Left cardiac atrium (tissue), 4 donors: Measurements from ENCODE around the gene IMP3. TPM values are rescaled to one million over a fixed set of nuclear protein-coding genes. Genes with fewer than 3 reads are reported as not detected.

Source experiments
- ATAC-seq, 2 donors: fragments of 200-7000 bp; cut with Tn5 transposase; one replicate each; pipeline ENCODE4 v1.9.1; 2020; ENCODE audit warnings: mild to moderate bottlenecking in 2 of 2, moderate library complexity in 2 of 2
- DNase-seq: peaks from one replicate; pipeline ENCODE4 v3.0.0-alpha.2; 2020
- intact Hi-C, 2 donors: fragments of 100-400 bp; cut with DNase I; formaldehyde crosslinking; loops; one replicate each; pipeline versions ENCODE4 v1.14.1 to v1.15.1; 2022 to 2023
- total RNA-seq, 2 donors: library from RNA; stranded (reverse); fragmentation: NEBNext Ultra II Directional; extraction: Animal tissue kit (Norgen Biotek cat#: 25700); gene quantifications; one replicate each; pipeline ENCODE4 v1.2.1, GENCODE V29; 2021
- donor health status: DM: no; HTN: yes; CAD: no.
- donor health status: DM: no; HTN: yes; CAD: no; lungs with severe emphysema.
- donor health status: DM: yes; HTN: yes; CAD: no.
- donor health status: Dilated cardiomyopathy.

The IMP3 gene
- total RNA-seq, 2 donors from 2014 or later: 44.1 to 49.9 TPM

- DNase-seq: no peak
- no peak for ATAC-seq
- intact Hi-C loops: no loop called here
Measured at GRCh38 chr15:75656331-75656730, 16.3 kb upstream of the IMP3 start.

DNA sequence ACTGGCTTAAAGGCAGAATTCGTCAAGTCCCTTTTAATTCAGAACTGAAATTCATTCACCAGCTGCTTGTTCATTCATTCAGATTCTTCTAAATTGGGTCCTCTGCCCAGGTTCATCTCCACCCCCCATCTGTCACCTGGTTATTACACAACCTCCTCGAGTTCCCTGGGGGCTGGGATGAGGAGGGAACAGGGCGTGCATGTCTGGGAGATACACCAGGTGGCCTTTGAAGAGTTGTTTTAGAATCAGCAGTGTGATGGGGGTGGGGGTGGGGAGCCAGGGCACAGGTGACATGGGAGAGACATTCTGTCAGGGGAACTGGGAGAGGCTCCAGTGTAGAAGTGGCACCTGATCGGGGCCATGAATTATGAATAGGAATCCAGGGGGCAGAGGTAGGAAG lies 15.9 kb upstream of the IMP3 start:
- ATAC-seq (no peak), DNase-seq (no peak)

GRCh38 chr15:75654201-75654907 lies 14.3 kb upstream of the IMP3 start:
- DNase-seq: no peak
- ATAC-seq: no peak
- intact Hi-C loops: no loop called here

More for the DNA sequence above, 15.9 kb upstream of the IMP3 start:
- intact Hi-C loops: no loop called here

DNA sequence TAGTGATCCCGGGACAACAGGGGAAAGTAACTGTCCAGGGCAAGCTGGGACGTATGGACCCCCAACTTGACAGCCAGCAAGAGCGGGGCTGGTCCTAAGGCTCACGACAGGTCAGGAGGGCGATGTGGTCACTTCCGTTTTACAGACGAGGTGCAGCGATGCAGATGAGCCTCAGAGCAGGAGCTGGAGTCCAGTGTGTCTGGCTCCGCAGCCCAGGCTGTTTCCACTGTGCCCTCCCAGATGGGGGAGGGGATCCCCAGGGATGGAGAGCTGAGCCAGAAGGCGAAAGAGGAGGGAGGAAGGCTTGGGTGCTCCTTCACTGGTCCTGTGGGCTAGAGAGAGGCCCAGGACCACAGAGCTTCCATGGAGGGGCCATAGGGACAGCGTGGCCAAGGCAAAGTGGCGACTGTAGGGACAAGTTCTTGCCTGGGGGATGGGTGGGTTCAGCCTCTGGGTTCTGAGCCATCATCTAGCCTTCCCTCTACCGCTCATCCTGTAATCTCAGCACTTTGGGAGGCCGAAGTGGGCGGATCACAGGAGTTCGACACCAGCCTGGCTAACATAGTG lies 13.4 kb upstream of the IMP3 start:
- peak in 1 of 2 donors; percentile 10 for ATAC-seq
- intact Hi-C loops: no loop called here
- no peak for DNase-seq

DNA sequence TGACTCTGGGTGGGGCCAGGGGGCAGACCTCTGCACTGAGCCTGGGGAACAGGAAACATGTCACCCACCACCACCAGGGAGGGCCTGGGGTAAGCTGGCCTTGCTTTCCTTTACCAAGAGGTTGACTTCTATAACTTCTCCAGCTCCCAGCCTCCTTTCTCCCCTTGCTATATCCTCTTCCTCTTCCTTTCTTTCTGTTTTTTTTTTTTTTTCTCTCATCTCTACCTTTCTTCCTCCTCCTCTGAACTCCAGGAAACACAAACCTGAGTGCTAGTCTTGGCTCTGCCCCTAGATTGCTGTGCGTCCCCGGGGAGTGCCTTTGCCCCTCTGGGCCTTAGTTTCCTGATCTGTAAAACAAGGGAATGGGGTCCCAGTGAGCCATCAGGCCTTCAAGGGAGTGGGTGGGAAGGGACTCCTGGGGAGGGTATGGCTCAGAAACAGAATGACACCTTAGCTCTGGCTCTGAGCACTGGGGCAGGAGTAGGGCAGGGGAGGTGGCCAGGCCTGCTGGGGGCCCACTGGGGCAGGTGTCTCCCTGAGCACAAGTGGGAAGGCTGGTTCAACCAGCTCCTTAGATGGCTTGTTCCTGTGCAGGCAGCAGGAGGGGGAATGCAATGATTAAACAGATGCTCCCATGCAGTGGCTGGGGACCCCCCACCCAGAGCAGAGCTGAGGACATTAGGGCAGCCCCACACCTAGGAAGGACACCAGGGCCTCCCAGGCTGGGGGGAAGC lies 12.0 kb upstream of the IMP3 start:
- intact Hi-C loops: no loop called here
- no peak for ATAC-seq
- no peak for DNase-seq

DNA sequence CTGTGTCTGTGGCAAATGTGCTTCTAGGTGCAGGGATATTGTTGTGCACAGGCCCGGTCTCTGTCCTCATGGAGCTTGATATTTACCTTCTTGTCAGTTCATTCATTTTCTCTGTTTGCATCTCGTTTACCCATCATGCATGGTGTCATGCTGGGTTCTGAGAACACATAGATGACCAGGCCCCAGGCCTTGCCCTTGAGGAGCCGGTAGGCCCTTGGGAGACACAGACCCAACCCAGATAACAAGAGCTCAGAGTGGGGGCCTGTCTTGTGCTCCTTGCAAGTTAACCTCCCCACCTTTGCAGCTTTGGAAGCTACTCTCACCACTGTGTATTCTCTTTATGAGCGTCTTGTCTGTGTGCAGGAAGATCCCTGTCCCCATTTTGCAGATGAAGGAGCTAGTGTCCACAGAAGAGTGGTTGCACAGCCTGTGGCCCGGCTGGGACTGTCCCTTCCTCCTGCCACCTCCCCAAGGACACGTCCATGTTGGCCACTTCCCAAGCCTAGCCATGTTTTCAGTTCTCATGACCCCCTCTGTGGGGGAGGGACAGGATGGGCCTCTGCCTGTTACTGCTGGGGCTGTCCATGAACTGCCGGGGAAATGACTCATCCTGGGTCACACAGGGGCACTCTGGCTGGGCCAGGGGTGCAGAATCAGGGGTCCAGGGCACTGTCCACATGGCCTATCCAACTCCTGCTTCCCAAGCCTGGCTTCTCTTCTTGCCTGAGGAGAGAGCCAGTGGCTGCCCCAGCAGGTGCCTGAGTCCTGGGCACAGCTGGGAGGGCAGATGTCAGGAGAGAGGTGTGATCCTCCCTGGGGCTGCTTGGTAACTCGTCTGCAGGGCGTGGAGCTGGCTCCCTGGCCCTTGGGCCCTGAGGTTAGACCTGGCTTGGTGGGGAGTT lies 11.1 kb upstream of the IMP3 start:
- peak in 1 of 2 donors; percentile 23 for ATAC-seq
- intact Hi-C loops: no loop called here
- peak; percentile 77 for DNase-seq

GRCh38 chr15:75649848-75650247 lies 9.8 kb upstream of the IMP3 start:
- ATAC-seq (no peak), DNase-seq (no peak)
- intact Hi-C loops: no loop called here

DNA sequence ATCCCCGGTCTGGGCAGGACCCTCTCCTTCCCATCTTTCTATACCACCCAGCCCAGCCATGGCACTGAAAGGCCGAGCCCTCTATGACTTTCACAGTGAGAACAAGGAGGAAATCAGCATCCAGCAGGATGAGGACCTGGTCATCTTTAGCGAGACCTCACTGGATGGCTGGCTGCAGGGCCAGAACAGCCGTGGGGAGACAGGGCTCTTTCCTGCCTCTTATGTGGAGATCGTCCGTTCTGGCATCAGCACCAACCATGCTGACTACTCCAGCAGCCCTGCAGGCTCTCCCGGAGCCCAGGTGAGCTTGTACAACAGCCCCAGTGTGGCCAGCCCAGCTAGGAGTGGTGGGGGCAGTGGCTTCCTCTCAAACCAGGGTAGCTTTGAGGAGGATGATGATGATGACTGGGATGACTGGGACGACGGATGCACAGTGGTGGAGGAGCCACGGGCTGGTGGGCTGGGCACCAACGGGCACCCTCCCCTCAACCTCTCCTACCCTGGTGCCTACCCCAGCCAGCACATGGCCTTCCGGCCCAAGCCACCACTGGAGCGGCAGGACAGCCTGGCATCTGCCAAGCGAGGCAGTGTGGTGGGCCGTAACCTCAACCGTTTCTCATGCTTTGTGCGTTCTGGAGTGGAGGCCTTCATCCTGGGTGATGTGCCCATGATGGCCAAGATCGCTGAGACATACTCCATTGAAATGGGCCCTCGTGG lies 9.2 kb upstream of the IMP3 start:
- DNase-seq (no peak), ATAC-seq (no peak)
- intact Hi-C loops: no loop called here

GRCh38 chr15:75648156-75649000 lies 8.4 kb upstream of the IMP3 start:
- DNase-seq (peak; percentile 64), ATAC-seq (peak; percentile 23 to 45)
- intact Hi-C loops: no loop called here

DNA sequence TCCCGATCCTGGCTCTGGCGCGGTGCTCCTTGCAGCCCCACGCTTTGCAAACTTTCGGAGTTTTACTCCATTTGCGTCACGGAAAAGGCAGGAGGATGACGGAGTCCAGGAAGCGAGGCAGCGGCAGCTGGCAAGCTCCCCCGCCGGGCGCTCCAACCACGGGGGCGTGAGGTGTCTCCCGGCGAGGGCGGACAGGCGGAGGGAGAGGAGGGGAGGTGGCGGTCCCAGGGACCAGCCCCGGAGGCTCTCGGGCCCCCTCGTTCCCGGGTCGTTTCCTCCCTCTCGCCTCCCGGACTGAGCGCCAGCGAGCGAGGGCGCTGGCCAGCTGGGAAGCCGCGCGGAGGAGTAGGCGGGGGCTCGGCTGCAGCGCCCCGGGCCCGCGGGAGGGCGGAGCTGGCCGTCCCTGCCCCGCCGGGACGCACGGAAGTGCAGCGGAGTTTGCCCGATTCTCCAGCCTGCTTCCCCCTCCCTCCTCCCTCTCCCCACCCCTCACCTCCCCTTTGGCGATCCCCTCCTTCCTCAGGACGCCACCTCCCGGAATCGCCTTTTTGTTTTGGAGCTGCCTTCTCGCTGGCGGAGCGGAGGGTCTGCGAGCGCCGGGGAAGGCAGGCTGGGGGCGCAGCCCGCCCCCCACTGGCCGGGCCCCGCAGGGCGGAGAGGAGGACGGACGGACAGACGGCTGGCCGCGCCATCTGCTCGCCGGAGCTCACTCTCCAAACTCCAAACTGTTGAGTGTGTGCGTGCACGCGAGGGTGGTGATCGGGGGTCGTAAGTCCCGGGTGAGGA lies 7.5 kb upstream of the IMP3 start, which contains the start of gene SNX33:
Gene SNX33 (plus strand): TSS at position 543 of the 786 bp plus-strand sequence. CDS start 1,191 bp downstream, outside the sequence.
- intact Hi-C loops: no loop called here
- ATAC-seq: peak; percentile 88 to 92

GRCh38 chr15:75646944-75647364 lies 6.9 kb upstream of the IMP3 start:
- ATAC-seq (peak in 1 of 2 donors; percentile 30), DNase-seq (no peak)
- intact Hi-C loops: no loop called here

More for the DNA sequence above, 7.5 kb upstream of the IMP3 start, which contains the start of gene SNX33:
- DNase-seq: peak; percentile 90

GRCh38 chr15:75646112-75646943 lies 6.3 kb upstream of the IMP3 start:
- DNase-seq (no peak), ATAC-seq (no peak)
- intact Hi-C loops: no loop called here

DNA sequence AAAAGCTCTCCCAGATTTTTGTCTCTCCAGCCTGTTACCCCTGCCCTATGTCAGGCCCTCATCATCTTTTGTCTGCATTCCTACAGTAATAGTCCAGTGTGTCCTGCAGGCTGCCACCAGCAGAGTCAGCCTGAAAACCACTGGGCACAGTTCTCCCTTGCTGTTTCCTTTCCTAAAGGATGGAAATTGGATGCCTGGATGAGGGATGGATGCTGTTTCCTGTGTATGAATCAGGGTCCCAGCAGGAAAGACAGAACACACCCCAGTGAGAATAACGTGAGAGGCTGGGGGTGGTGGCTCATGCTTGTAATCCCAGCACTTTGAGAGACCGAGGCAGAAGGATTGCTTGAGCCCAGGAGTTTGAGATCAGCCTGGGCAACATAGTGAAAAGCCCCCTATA lies 4.4 kb upstream of the IMP3 start:
- no peak for ATAC-seq
- intact Hi-C loops: no loop called here

DNA sequence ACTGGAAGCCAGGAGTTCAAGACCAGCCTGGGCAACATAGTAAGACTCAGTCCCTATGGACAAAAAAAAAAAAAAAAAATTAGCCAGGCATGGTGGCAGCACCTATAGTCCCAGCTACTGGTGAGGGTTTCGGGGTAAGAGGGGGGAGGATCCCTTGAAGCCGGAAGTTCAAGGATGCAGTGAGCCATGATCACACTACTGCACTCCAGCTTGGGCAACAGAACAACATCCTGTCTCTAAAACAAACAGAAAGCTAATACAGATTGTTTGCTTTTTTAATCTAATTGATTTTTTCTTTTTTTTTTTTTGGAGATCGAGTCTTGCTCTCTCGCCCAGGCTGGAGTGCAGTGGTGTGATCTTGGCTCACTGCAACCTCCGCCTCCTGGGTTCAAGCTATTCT lies 1.6 kb upstream of the IMP3 start:
- intact Hi-C loops: no loop called here
- ATAC-seq (no peak), DNase-seq (no peak)

More for the DNA sequence above, 4.4 kb upstream of the IMP3 start:
- DNase-seq: no peak

- intact Hi-C loops: no loop called here
- ATAC-seq (no peak), DNase-seq (no peak)
Measured at GRCh38 chr15:75641179-75641503, 1.1 kb upstream of the IMP3 start.

- DNase-seq (no peak), ATAC-seq (peak; percentile 19 to 26)
- intact Hi-C loops: no loop called here
Measured at GRCh38 chr15:75640483-75641178, 607 bp upstream of the IMP3 start.
